Spleen (tissue), 11 donors: Measurements from ENCODE around the gene CUX1. TPM values are rescaled to one million over a fixed set of nuclear protein-coding genes. Genes with fewer than 3 reads are reported as not detected.

Experiments used
- DNase-seq: peaks from one replicate; pipeline ENCODE4 v3.0.0-alpha.2; 2020
- H3K27ac ChIP-seq, 8 donors: fragments of 200-600 bp; sonication (generic) in 7 of 8; 1 replicate in 4 of 8; 2 replicates in 4 of 8; pipeline versions ENCODE4 v1.5.0 to v1.8.0; 2016 to 2021; ENCODE audit warnings: inconsistent platforms in 4 of 8, mild to moderate bottlenecking in 4 of 8, moderate library complexity in 1 of 8
- H3K27me3 ChIP-seq, 7 donors: fragments of 200-600 bp; sonication (generic) in 6 of 7; replicated peaks in 1 of 7; 1 replicate in 4 of 7; 2 replicates in 3 of 7; pipeline versions ENCODE4 v1.5.0 to v1.8.0; 2016 to 2021; ENCODE audit warnings: inconsistent platforms in 3 of 7, mild to moderate bottlenecking in 1 of 7
- H3K36me3 ChIP-seq, 6 donors: fragments of 200-600 bp; sonication (generic) in 5 of 6; 1 replicate in 4 of 6; 2 replicates in 2 of 6; pipeline versions ENCODE4 v1.5.0 to v1.8.0; 2016 to 2021; ENCODE audit warnings: inconsistent platforms in 2 of 6
- H3K4me1 ChIP-seq, 6 donors: fragments of 200-600 bp; sonication (generic) in 5 of 6; 1 replicate in 3 of 6; 2 replicates in 3 of 6; pipeline versions ENCODE4 v1.5.0 to v1.8.0; 2016 to 2021; ENCODE audit warnings: inconsistent platforms in 3 of 6
- H3K4me3 ChIP-seq, 8 donors: fragments of 200-600 bp; sonication (generic) in 7 of 8; 1 replicate in 4 of 8; 2 replicates in 4 of 8; pipeline versions ENCODE4 v1.5.0 to v1.8.0; 2016 to 2021; ENCODE audit warnings: inconsistent platforms in 4 of 8, mild to moderate bottlenecking in 4 of 8, moderate library complexity in 2 of 8
- H3K9me3 ChIP-seq, 8 donors: fragments of 200-600 bp; sonication (generic) in 7 of 8; 1 replicate in 4 of 8; 2 replicates in 4 of 8; pipeline versions ENCODE4 v1.5.0 to v1.8.0; 2016 to 2021; ENCODE audit warnings: inconsistent platforms in 4 of 8
- POLR2A ChIP-seq, 3 donors: fragments of 450-650 bp; IDR thresholded peaks; one replicate each; pipeline ENCODE4 v1.5.1; 2017; ENCODE audit warnings: antibody characterized with exemption in 3 of 3, mild to moderate bottlenecking in 1 of 3
- POLR2AphosphoS5 ChIP-seq, 3 donors: sonication (generic); formaldehyde crosslinking; IDR thresholded peaks; one replicate each; pipeline ENCODE4 v1.5.1; 2017; ENCODE audit warnings: antibody characterized with exemption in 3 of 3
- WGBS, 5 donors: extraction: QIAGEN DNeasy Blood & Tissue Kit in 3 of 5; methylation state at CpG; one replicate each; pipeline versions ENCODE4 v1.1.5 to v1.1.7; 2013 to 2018; 5-methylcytosine and 5-hydroxymethylcytosine counted together
- intact Hi-C: fragments of 100-400 bp; cut with DNase I; formaldehyde crosslinking; loops from one replicate; pipeline ENCODE4 v1.15.0; 2023; ENCODE audit warnings: low total_unique reads
- polyA plus RNA-seq, 3 donors: library from polyadenylated mRNA; stranded (reverse); fragments of 200-250 nt; gene quantifications; one replicate each; pipeline ENCODE4 v1.2.1, GENCODE V29; 2013
- total RNA-seq, 7 donors: library from RNA; depleted of rRNA in 3 of 7; stranded (reverse); fragments of >200 nt in 3 of 7; fragmentation: NEBNext Ultra II Directional in 4 of 7; extraction: Animal tissue kit (Norgen Biotek cat#: 25700) in 4 of 7; gene quantifications; one replicate each; pipeline versions ENCODE4 v1.1.0 to v1.2.1, GENCODE V29; 2016 to 2021
- TF ChIP-seq, protein P1 (sequence below), 11 experiments: fragments of 200-600 bp in 7 of 11; fragments of 450-650 bp in 4 of 11; sonication (generic) in 4 of 11; IDR thresholded peaks in 8 of 11; conservative IDR thresholded peaks in 3 of 11; 1 replicate in 7 of 11; 2 replicates in 4 of 11; pipeline versions ENCODE4 v1.4.0 to v1.8.0; 2016 to 2021; ENCODE audit warnings: antibody characterized with exemption in 11 of 11, inconsistent platforms in 4 of 11, mild to moderate bottlenecking in 1 of 11
- donor health status: healthy with polysubstance abuse.
- donor health status: DM: no; HTN: no; CAD: no; lungs with moderate emphysema.
- donor health status: DM: no; HTN: no; CAD: no.
- donor health status: Bipolar disorder and iron deficiency.
- donor health status: healthy.
- donor health status: DM: no; HTN: no; CAD: no.
- donor health status: DM: yes; HTN: yes; CAD: no.

CUX1 gene
- total and polyA plus RNA-seq, 10 donors: 9.1 to 95.8 (median 61.9) TPM

DNA sequence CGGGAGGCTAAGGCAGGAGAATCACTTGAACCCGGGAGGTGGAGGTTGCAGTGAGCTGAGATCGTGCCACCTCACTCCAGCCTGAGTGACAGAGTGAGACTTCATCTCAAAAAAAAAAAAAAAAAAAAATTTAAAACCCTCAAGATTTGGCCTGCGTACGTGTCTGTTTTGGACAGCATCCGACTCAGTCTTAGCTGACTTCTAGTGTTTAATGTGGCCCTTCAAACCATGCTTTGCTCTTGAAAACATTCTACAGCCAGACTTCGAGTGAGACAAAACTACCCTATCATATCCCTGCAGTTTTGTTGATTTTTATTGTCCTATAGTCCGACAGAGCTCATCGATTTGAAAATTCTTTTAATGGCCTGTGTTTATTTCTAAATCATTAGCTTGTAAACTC, 242.1 kb downstream of the CUX1 start:
- no peak for DNase-seq
- WGBS, 5 donors: 87 to 95% (median 94%) methylated on average over 9 of the region's 9 CpGs
- no peak overlapping the region for H3K27ac ChIP-seq

DNA sequence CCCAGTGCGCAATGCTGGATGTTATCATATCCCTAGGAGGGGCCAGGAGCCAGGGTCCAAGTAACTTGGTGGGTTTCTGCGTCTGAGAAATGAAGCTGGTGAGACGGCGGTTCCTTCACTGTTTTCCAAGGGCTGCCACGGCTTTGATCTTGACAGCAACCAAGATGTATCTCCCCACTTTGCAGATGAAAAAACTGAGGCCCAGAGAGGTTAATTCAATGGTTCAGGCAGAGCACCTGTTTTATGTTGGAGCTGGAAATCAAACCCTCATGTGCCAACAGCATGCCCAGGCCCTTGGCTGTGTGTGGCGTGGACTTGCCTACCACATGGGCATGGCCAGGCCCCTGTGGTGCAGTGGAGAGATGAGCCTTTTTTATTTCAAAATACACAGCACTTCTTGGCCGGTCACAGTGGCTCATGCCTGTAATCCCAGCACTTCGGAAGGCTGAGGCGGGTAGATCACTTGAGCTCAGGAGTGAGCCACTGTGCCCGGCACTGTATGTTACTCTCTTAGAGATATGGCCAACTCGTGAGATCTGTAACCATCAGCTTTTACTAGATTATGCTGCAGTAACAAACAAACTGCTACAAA, 244.0 kb downstream of the CUX1 start:
- Histone ChIP-seq H3K9me3 (peaks cover 0 to 1% (median 0%) of the 10 kb centered on the region in 8 donors), H3K36me3 (peaks cover 0 to 4% (median 0%) of the 10 kb centered on the region in 6 donors)
- no peak for DNase-seq

More for the DNA sequence above, 242.1 kb downstream of the CUX1 start:
- intact Hi-C loops: no loop called here
- Histone ChIP-seq H3K4me1 (peaks cover 0 to 30% (median 13%) of the 10 kb centered on the region in 6 donors), H3K9me3 (peaks cover 0 to 9% (median 2%) of the 10 kb centered on the region in 8 donors), H3K4me3 (no peak overlapping the region), H3K36me3 (no peaks in the 10 kb centered on the region), H3K27me3 (no peaks in the 10 kb centered on the region)
- TF ChIP-seq POLR2AphosphoS5 (IDR thresholded peaks at IDR 0.05) (no peak), POLR2A (IDR thresholded peaks at IDR 0.05) (no peak)
- TF ChIP-seq, protein P1, sequence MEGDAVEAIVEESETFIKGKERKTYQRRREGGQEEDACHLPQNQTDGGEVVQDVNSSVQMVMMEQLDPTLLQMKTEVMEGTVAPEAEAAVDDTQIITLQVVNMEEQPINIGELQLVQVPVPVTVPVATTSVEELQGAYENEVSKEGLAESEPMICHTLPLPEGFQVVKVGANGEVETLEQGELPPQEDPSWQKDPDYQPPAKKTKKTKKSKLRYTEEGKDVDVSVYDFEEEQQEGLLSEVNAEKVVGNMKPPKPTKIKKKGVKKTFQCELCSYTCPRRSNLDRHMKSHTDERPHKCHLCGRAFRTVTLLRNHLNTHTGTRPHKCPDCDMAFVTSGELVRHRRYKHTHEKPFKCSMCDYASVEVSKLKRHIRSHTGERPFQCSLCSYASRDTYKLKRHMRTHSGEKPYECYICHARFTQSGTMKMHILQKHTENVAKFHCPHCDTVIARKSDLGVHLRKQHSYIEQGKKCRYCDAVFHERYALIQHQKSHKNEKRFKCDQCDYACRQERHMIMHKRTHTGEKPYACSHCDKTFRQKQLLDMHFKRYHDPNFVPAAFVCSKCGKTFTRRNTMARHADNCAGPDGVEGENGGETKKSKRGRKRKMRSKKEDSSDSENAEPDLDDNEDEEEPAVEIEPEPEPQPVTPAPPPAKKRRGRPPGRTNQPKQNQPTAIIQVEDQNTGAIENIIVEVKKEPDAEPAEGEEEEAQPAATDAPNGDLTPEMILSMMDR (IDR thresholded peaks at IDR 0.05 in 8 of 11, conservative IDR thresholded peaks at IDR 0.05 in 3 of 11): no peak

DNA sequence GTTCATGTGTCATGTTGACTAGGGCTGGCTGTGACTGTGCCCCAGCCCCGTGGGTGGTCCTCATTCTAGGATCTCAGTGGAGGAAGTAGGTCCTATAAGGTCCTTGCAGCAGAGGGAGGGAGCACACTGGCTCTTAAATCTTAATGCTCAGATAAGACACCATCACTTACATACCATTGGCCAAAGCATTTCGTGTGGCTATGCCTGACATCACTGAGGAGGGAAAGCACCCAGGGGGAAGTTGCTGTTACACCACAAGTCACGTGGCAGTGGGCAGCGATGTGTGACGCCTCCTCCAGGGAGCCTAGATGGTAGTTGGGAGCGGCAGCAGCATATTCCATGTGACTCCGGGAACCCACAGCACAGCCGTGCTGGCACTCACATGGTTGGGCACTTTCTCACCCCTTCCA, 244.6 kb downstream of the CUX1 start:
- Histone ChIP-seq H3K36me3 (peaks cover 0 to 9% (median 0%) of the 10 kb centered on the region in 6 donors), H3K4me1 (peaks cover 0 to 35% (median 17%) of the 10 kb centered on the region in 6 donors), H3K9me3 (no peaks in the 10 kb centered on the region), H3K27me3 (no peaks in the 10 kb centered on the region), H3K27ac (peak overlapping the region in 1 of 8 donors; percentile 6), H3K4me3 (no peak overlapping the region)
- 38 to 52% (median 47%) methylated on average over 8 of the region's 8 CpGs for WGBS, 5 donors
- TF ChIP-seq POLR2AphosphoS5 (IDR thresholded peaks at IDR 0.05): peak in 1 of 3 donors; percentile 16
- TF ChIP-seq, protein P1 (IDR thresholded peaks at IDR 0.05 in 8 of 11, conservative IDR thresholded peaks at IDR 0.05 in 3 of 11): no peak
- no peak for TF ChIP-seq POLR2A (IDR thresholded peaks at IDR 0.05)
- no peak for DNase-seq
- intact Hi-C loops: no loop called here

More for the DNA sequence above, 244.0 kb downstream of the CUX1 start:
- H3K27me3 ChIP-seq: no peaks in the 10 kb centered on the region
- peak overlapping the region in 1 of 8 donors; percentile 6 for H3K27ac ChIP-seq
- H3K4me3 ChIP-seq: no peak overlapping the region
- WGBS, 5 donors: 80 to 97% (median 87%) methylated on average over 10 to 11 of the region's 11 CpGs
- intact Hi-C loops: no loop called here
- H3K4me1 ChIP-seq: peaks cover 0 to 35% (median 17%) of the 10 kb centered on the region in 6 donors
- TF ChIP-seq POLR2A (IDR thresholded peaks at IDR 0.05): no peak
- no peak for TF ChIP-seq POLR2AphosphoS5 (IDR thresholded peaks at IDR 0.05)
- TF ChIP-seq, protein P1 (IDR thresholded peaks at IDR 0.05 in 8 of 11, conservative IDR thresholded peaks at IDR 0.05 in 3 of 11): no peak

DNA sequence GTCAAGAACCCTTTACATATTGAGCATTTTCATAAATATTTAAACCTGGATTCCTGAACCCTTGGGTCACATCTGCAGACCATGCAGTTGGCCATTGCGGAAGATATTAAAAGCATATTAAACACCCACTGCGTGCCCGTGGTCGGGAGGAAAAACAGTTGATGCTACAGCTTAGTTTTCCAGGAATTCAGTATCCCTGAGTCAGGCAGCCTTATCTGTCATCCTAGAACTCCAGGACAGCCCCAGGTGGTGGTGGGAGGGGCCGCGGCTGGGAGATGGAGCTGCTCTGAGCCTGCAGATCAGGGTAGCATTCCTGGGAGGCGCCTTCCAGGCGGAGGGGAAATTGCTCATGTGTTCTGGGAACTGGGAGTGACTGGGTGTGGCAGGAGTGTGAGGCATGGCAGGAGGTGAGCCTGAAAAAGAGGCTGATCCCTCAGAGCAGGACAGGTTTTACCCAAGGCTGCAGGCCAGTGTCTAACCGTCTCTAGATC, 246.3 kb downstream of the CUX1 start:
- 75 to 79% (median 77%) methylated on average over 9 of the region's 9 CpGs for WGBS, 5 donors
- TF ChIP-seq, protein P1 (IDR thresholded peaks at IDR 0.05 in 8 of 11, conservative IDR thresholded peaks at IDR 0.05 in 3 of 11): no peak
- TF ChIP-seq POLR2A (IDR thresholded peaks at IDR 0.05): no peak
- TF ChIP-seq POLR2AphosphoS5 (IDR thresholded peaks at IDR 0.05): no peak
- H3K36me3 ChIP-seq: peaks cover 0 to 20% (median 0%) of the 10 kb centered on the region in 6 donors
- no peak for DNase-seq
- H3K4me1 ChIP-seq: peaks cover 0 to 35% (median 17%) of the 10 kb centered on the region in 6 donors
- no peak overlapping the region for H3K27ac ChIP-seq
- intact Hi-C loops: no loop called here
- H3K27me3 ChIP-seq: no peaks in the 10 kb centered on the region
- H3K9me3 ChIP-seq: no peaks in the 10 kb centered on the region
- H3K4me3 ChIP-seq: no peak overlapping the region
